ENCODE results near the gene SORBS1.

DNA sequence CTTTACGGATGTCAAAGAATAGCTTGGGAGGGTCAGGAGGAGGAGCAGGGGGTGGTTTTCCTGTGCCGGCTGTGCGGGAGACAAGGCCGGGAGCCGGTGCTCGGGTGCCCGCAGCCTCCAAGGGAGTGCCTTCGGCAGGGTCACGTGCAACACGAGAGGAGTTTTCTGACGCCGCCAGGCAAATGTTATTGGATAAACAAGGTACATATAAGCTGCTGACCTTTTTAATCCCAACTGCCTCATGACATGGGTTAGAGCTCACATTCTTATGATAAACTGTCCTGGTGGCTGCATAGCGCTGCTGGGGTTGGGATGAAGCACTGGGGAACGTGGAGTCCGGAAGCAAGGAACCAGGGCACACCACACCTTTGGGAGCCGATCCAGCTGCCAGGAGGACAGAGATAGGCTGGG lies 145.5 kb downstream of the SORBS1 start:
- TF ChIP-seq, protein P1, sequence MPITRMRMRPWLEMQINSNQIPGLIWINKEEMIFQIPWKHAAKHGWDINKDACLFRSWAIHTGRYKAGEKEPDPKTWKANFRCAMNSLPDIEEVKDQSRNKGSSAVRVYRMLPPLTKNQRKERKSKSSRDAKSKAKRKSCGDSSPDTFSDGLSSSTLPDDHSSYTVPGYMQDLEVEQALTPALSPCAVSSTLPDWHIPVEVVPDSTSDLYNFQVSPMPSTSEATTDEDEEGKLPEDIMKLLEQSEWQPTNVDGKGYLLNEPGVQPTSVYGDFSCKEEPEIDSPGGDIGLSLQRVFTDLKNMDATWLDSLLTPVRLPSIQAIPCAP (CRISPR knock-in tag; IDR thresholded peaks at IDR 0.05): no peak
- TF ChIP-seq, protein P2, sequence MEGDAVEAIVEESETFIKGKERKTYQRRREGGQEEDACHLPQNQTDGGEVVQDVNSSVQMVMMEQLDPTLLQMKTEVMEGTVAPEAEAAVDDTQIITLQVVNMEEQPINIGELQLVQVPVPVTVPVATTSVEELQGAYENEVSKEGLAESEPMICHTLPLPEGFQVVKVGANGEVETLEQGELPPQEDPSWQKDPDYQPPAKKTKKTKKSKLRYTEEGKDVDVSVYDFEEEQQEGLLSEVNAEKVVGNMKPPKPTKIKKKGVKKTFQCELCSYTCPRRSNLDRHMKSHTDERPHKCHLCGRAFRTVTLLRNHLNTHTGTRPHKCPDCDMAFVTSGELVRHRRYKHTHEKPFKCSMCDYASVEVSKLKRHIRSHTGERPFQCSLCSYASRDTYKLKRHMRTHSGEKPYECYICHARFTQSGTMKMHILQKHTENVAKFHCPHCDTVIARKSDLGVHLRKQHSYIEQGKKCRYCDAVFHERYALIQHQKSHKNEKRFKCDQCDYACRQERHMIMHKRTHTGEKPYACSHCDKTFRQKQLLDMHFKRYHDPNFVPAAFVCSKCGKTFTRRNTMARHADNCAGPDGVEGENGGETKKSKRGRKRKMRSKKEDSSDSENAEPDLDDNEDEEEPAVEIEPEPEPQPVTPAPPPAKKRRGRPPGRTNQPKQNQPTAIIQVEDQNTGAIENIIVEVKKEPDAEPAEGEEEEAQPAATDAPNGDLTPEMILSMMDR (IDR thresholded peaks at IDR 0.05): no peak
- TF ChIP-seq, protein P3, sequence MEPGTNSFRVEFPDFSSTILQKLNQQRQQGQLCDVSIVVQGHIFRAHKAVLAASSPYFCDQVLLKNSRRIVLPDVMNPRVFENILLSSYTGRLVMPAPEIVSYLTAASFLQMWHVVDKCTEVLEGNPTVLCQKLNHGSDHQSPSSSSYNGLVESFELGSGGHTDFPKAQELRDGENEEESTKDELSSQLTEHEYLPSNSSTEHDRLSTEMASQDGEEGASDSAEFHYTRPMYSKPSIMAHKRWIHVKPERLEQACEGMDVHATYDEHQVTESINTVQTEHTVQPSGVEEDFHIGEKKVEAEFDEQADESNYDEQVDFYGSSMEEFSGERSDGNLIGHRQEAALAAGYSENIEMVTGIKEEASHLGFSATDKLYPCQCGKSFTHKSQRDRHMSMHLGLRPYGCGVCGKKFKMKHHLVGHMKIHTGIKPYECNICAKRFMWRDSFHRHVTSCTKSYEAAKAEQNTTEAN (CRISPR knock-in tag; IDR thresholded peaks at IDR 0.05): no peak
- TF ChIP-seq NR3C1 (CRISPR knock-in tag; conservative IDR thresholded peaks at IDR 0.05; ENCODE audit: low read depth): no peak
- TF ChIP-seq ESRRA (CRISPR knock-in tag; IDR thresholded peaks at IDR 0.05; ENCODE audit: borderline replicate concordance): no peak
- TF ChIP-seq ETV6 (CRISPR knock-in tag; IDR thresholded peaks at IDR 0.05): no peak
- TF ChIP-seq, protein P4, sequence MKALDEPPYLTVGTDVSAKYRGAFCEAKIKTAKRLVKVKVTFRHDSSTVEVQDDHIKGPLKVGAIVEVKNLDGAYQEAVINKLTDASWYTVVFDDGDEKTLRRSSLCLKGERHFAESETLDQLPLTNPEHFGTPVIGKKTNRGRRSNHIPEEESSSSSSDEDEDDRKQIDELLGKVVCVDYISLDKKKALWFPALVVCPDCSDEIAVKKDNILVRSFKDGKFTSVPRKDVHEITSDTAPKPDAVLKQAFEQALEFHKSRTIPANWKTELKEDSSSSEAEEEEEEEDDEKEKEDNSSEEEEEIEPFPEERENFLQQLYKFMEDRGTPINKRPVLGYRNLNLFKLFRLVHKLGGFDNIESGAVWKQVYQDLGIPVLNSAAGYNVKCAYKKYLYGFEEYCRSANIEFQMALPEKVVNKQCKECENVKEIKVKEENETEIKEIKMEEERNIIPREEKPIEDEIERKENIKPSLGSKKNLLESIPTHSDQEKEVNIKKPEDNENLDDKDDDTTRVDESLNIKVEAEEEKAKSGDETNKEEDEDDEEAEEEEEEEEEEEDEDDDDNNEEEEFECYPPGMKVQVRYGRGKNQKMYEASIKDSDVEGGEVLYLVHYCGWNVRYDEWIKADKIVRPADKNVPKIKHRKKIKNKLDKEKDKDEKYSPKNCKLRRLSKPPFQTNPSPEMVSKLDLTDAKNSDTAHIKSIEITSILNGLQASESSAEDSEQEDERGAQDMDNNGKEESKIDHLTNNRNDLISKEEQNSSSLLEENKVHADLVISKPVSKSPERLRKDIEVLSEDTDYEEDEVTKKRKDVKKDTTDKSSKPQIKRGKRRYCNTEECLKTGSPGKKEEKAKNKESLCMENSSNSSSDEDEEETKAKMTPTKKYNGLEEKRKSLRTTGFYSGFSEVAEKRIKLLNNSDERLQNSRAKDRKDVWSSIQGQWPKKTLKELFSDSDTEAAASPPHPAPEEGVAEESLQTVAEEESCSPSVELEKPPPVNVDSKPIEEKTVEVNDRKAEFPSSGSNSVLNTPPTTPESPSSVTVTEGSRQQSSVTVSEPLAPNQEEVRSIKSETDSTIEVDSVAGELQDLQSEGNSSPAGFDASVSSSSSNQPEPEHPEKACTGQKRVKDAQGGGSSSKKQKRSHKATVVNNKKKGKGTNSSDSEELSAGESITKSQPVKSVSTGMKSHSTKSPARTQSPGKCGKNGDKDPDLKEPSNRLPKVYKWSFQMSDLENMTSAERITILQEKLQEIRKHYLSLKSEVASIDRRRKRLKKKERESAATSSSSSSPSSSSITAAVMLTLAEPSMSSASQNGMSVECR (CRISPR knock-in tag; IDR thresholded peaks at IDR 0.05; ENCODE audit: borderline replicate concordance): no peak
- TF ChIP-seq, protein P5, sequence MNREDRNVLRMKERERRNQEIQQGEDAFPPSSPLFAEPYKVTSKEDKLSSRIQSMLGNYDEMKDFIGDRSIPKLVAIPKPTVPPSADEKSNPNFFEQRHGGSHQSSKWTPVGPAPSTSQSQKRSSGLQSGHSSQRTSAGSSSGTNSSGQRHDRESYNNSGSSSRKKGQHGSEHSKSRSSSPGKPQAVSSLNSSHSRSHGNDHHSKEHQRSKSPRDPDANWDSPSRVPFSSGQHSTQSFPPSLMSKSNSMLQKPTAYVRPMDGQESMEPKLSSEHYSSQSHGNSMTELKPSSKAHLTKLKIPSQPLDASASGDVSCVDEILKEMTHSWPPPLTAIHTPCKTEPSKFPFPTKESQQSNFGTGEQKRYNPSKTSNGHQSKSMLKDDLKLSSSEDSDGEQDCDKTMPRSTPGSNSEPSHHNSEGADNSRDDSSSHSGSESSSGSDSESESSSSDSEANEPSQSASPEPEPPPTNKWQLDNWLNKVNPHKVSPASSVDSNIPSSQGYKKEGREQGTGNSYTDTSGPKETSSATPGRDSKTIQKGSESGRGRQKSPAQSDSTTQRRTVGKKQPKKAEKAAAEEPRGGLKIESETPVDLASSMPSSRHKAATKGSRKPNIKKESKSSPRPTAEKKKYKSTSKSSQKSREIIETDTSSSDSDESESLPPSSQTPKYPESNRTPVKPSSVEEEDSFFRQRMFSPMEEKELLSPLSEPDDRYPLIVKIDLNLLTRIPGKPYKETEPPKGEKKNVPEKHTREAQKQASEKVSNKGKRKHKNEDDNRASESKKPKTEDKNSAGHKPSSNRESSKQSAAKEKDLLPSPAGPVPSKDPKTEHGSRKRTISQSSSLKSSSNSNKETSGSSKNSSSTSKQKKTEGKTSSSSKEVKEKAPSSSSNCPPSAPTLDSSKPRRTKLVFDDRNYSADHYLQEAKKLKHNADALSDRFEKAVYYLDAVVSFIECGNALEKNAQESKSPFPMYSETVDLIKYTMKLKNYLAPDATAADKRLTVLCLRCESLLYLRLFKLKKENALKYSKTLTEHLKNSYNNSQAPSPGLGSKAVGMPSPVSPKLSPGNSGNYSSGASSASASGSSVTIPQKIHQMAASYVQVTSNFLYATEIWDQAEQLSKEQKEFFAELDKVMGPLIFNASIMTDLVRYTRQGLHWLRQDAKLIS (CRISPR knock-in tag; IDR thresholded peaks at IDR 0.05; ENCODE audit: borderline replicate concordance): no peak
- no peak for TF ChIP-seq ELF4 (CRISPR knock-in tag; IDR thresholded peaks at IDR 0.05; ENCODE audit: low read depth)
- TF ChIP-seq, protein P6, sequence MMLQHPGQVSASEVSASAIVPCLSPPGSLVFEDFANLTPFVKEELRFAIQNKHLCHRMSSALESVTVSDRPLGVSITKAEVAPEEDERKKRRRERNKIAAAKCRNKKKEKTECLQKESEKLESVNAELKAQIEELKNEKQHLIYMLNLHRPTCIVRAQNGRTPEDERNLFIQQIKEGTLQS (CRISPR knock-in tag; conservative IDR thresholded peaks at IDR 0.05): no peak
- TF ChIP-seq ATF1 (CRISPR knock-in tag; IDR thresholded peaks at IDR 0.05): no peak
- TF ChIP-seq MYBL2 (CRISPR knock-in tag; IDR thresholded peaks at IDR 0.05): no peak
- TF ChIP-seq, protein P7, sequence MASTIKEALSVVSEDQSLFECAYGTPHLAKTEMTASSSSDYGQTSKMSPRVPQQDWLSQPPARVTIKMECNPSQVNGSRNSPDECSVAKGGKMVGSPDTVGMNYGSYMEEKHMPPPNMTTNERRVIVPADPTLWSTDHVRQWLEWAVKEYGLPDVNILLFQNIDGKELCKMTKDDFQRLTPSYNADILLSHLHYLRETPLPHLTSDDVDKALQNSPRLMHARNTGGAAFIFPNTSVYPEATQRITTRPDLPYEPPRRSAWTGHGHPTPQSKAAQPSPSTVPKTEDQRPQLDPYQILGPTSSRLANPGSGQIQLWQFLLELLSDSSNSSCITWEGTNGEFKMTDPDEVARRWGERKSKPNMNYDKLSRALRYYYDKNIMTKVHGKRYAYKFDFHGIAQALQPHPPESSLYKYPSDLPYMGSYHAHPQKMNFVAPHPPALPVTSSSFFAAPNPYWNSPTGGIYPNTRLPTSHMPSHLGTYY (CRISPR knock-in tag; IDR thresholded peaks at IDR 0.05): no peak
- no peak for TF ChIP-seq KAT7 (CRISPR knock-in tag; IDR thresholded peaks at IDR 0.05; ENCODE audit: borderline replicate concordance)

All from WTC11 (cell line).